ENCODE data around the gene RNF44.

The RNF44 gene

GRCh38 chr5:176521699-176522263 lies 15.4 kb downstream of the RNF44 start:
- Histone ChIP-seq H3K9me3 (ENCODE audit: low read depth, low read length) (no peaks in the 10 kb centered on the region), H3K4me3 (no peak overlapping the region), H3K36me3 (ENCODE audit: insufficient read depth, low read length) (no peaks in the 10 kb centered on the region), H3K9ac (ENCODE audit: insufficient read length) (no peak overlapping the region), H3K27ac (no peak overlapping the region)
- no peak for TF ChIP-seq EZH2 (IDR thresholded peaks at IDR 0.05)
- TF ChIP-seq FOXP2 (optimal IDR thresholded peaks at IDR 0.05; ENCODE audit: control extremely low read depth, extremely low read length, insufficient read depth): no peak
- TF ChIP-seq POLR2AphosphoS5 (IDR thresholded peaks at IDR 0.05; ENCODE audit: borderline replicate concordance, low read depth, low read length): no peak
- DNase-seq (ENCODE audit: low read depth, low spot score): no peak

GRCh38 chr5:176521286-176521685 lies 15.9 kb downstream of the RNF44 start:
- Histone ChIP-seq H3K27ac (no peak overlapping the region), H3K36me3 (ENCODE audit: insufficient read depth, low read length) (no peaks in the 10 kb centered on the region), H3K4me3 (no peak overlapping the region), H3K9me3 (ENCODE audit: low read depth, low read length) (no peaks in the 10 kb centered on the region), H3K9ac (ENCODE audit: insufficient read length) (no peak overlapping the region)
- DNase-seq (ENCODE audit: low read depth, low spot score): no peak
- TF ChIP-seq POLR2AphosphoS5 (IDR thresholded peaks at IDR 0.05; ENCODE audit: borderline replicate concordance, low read depth, low read length) (no peak), EZH2 (IDR thresholded peaks at IDR 0.05) (no peak), FOXP2 (optimal IDR thresholded peaks at IDR 0.05; ENCODE audit: control extremely low read depth, extremely low read length, insufficient read depth) (no peak)

DNA sequence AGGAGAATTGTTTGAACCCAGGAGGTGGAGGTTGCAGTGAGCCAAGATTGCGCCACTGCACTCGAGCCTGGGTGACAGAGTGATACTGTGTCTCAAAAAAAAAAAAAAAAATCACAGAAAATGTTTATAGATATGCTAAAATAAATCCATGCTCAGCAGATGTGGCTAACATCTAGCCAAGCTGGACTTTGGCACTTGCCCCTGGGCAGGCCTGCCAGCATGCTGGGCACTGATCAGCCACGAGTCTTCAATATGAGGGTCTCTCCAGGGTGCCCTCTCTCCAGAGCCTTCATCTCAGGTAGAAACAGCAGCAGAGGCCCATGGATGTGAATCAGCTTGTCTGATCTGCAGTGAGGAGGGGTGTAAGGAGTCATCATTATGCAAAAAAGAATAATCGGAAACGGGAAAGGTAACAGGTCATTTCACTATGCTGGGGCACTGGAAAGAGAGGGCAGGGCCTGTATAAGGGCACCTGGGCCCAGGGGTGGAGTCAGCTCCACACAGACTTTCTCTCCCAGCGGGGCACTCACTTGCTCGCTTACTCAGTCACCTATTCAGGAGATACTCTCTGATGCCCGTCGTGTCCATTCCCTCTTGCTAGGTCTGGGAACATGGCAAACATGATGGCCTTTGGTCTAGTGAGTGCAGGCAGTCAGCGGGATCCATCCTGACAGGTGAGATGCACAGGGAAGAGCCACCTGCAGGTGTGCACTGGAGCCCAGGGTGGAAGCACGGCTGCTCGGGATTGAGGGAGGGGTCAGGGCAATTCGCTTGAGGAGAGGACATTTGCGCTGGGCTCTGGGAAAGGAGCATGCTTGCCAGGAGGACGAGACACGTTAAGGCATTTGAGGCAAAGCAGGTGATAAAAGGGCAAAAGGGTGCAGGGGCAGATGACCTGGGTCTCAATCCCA lies 17.1 kb downstream of the RNF44 start:
- TF ChIP-seq FOXP2 (optimal IDR thresholded peaks at IDR 0.05; ENCODE audit: control extremely low read depth, extremely low read length, insufficient read depth) (no peak), POLR2AphosphoS5 (IDR thresholded peaks at IDR 0.05; ENCODE audit: borderline replicate concordance, low read depth, low read length) (no peak), EZH2 (IDR thresholded peaks at IDR 0.05) (no peak)
- Histone ChIP-seq H3K9ac (ENCODE audit: insufficient read length) (no peak overlapping the region), H3K36me3 (ENCODE audit: insufficient read depth, low read length) (no peaks in the 10 kb centered on the region), H3K27ac (no peak overlapping the region), H3K4me3 (no peak overlapping the region), H3K9me3 (ENCODE audit: low read depth, low read length) (no peaks in the 10 kb centered on the region)
- DNase-seq (ENCODE audit: low read depth, low spot score): no peak

- Histone ChIP-seq H3K27ac (no peak overlapping the region), H3K4me3 (no peak overlapping the region), H3K9me3 (ENCODE audit: low read depth, low read length) (no peaks in the 10 kb centered on the region), H3K36me3 (ENCODE audit: insufficient read depth, low read length) (no peaks in the 10 kb centered on the region), H3K9ac (ENCODE audit: insufficient read length) (no peak overlapping the region)
- no peak for TF ChIP-seq POLR2AphosphoS5 (IDR thresholded peaks at IDR 0.05; ENCODE audit: borderline replicate concordance, low read depth, low read length)
- no peak for TF ChIP-seq FOXP2 (optimal IDR thresholded peaks at IDR 0.05; ENCODE audit: control extremely low read depth, extremely low read length, insufficient read depth)
- TF ChIP-seq EZH2 (IDR thresholded peaks at IDR 0.05): no peak
- DNase-seq (ENCODE audit: low read depth, low spot score): no peak
Measured at GRCh38 chr5:176517053-176517661, 20.0 kb downstream of the RNF44 start.

- Histone ChIP-seq H3K9me3 (ENCODE audit: low read depth, low read length) (no peaks in the 10 kb centered on the region), H3K9ac (ENCODE audit: insufficient read length) (no peak overlapping the region), H3K27ac (no peak overlapping the region), H3K4me3 (no peak overlapping the region), H3K36me3 (ENCODE audit: insufficient read depth, low read length) (no peaks in the 10 kb centered on the region)
- no peak for DNase-seq (ENCODE audit: low read depth, low spot score)
- TF ChIP-seq EZH2 (IDR thresholded peaks at IDR 0.05): no peak
- no peak for TF ChIP-seq FOXP2 (optimal IDR thresholded peaks at IDR 0.05; ENCODE audit: control extremely low read depth, extremely low read length, insufficient read depth)
- no peak for TF ChIP-seq POLR2AphosphoS5 (IDR thresholded peaks at IDR 0.05; ENCODE audit: borderline replicate concordance, low read depth, low read length)
Measured at GRCh38 chr5:176515396-176515795, 21.8 kb downstream of the RNF44 start.

GRCh38 chr5:176514244-176514950 lies 22.8 kb downstream of the RNF44 start:
- H3K36me3 ChIP-seq (ENCODE audit: insufficient read depth, low read length): peaks cover 3% of the 10 kb centered on the region; the same call in 1 of the 2 replicates
- TF ChIP-seq EZH2 (IDR thresholded peaks at IDR 0.05): no peak
- no peak for TF ChIP-seq FOXP2 (optimal IDR thresholded peaks at IDR 0.05; ENCODE audit: control extremely low read depth, extremely low read length, insufficient read depth)
- TF ChIP-seq POLR2AphosphoS5 (IDR thresholded peaks at IDR 0.05; ENCODE audit: borderline replicate concordance, low read depth, low read length): no peak
- no peak overlapping the region for H3K9ac ChIP-seq (ENCODE audit: insufficient read length)
- H3K4me3 ChIP-seq: no peak overlapping the region
- no peak for DNase-seq (ENCODE audit: low read depth, low spot score)
- no peak overlapping the region for H3K27ac ChIP-seq
- H3K9me3 ChIP-seq (ENCODE audit: low read depth, low read length): no peaks in the 10 kb centered on the region

GRCh38 chr5:176513788-176514187 lies 23.4 kb downstream of the RNF44 start:
- H3K4me3 ChIP-seq: no peak overlapping the region

DNA sequence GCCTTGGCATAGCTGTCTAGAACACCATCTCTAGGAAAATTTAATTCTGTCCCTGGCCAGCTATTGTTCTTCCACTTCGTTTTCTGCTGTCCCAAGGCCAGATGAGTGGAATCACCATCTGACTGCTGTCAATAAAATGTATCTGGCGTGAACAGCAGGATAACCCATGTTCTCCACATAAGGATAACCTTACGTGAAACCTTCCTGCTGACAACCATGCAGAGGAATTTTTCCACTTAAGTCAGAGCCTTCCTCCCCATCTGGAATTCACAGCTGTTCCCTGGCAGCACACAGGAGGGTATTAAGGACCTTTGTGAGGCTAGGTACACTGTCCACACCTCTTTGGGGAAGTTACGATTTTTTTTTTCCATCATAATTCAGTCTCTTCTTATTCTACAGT lies 28.6 kb downstream of the RNF44 start:
- Histone ChIP-seq H3K36me3 (ENCODE audit: insufficient read depth, low read length) (peaks cover 49% of the 10 kb centered on the region), H3K4me3 (no peak overlapping the region), H3K27ac (no peak overlapping the region), H3K9me3 (ENCODE audit: low read depth, low read length) (no peaks in the 10 kb centered on the region), H3K9ac (ENCODE audit: insufficient read length) (no peak overlapping the region)
- TF ChIP-seq FOXP2 (optimal IDR thresholded peaks at IDR 0.05; ENCODE audit: control extremely low read depth, extremely low read length, insufficient read depth) (no peak), EZH2 (IDR thresholded peaks at IDR 0.05) (no peak), POLR2AphosphoS5 (IDR thresholded peaks at IDR 0.05; ENCODE audit: borderline replicate concordance, low read depth, low read length) (no peak)
- no peak for DNase-seq (ENCODE audit: low read depth, low spot score)

More at GRCh38 chr5:176513788-176514187, 23.4 kb downstream of the RNF44 start:
- TF ChIP-seq FOXP2 (optimal IDR thresholded peaks at IDR 0.05; ENCODE audit: control extremely low read depth, extremely low read length, insufficient read depth) (no peak), EZH2 (IDR thresholded peaks at IDR 0.05) (no peak), POLR2AphosphoS5 (IDR thresholded peaks at IDR 0.05; ENCODE audit: borderline replicate concordance, low read depth, low read length) (no peak)
- DNase-seq (ENCODE audit: low read depth, low spot score): no peak
- Histone ChIP-seq H3K36me3 (ENCODE audit: insufficient read depth, low read length) (peaks cover 9% of the 10 kb centered on the region), H3K9me3 (ENCODE audit: low read depth, low read length) (no peaks in the 10 kb centered on the region), H3K27ac (no peak overlapping the region), H3K9ac (ENCODE audit: insufficient read length) (no peak overlapping the region)

All from SK-N-MC (cell line).